HepG2 (cell line): ENCODE data around the gene BMF. TPM values are rescaled to one million over a fixed set of nuclear protein-coding genes. Genes with fewer than 3 reads are reported as not detected.

Experiments used
- NAIF1 ChIP-seq: sonication (generic); formaldehyde crosslinking; IDR thresholded peaks from 2 replicates; pipeline ENCODE4 v1.5.0; 2020; ENCODE audit warnings: mild to moderate bottlenecking, missing genetic modification reagents, borderline replicate concordance
- ZNF318 ChIP-seq: sonication (generic); formaldehyde crosslinking; IDR thresholded peaks from 2 replicates; pipeline ENCODE4 v1.4.0; 2020; ENCODE audit warnings: mild to moderate bottlenecking, missing genetic modification reagents
- ZNF501 ChIP-seq: sonication (generic); formaldehyde crosslinking; IDR thresholded peaks from 2 replicates; pipeline ENCODE4 v1.5.1; 2020; ENCODE audit warnings: mild to moderate bottlenecking, moderate library complexity, missing genetic modification reagents
- polyA plus RNA-seq, 8 experiments: library from polyadenylated mRNA; depleted of rRNA in 3 of 8; stranded (reverse) in 7 of 8; unstranded in 1 of 8; fragments of >200 nt; fragmentation: Illumina TruSeq in 4 of 8; extraction: Trizol in 4 of 8; gene quantifications; 2 replicates each; pipeline versions ENCODE4 v1.2.1 to v1.2.3, GENCODE V29; 2011 to 2016; ENCODE audit warnings: low read depth in 4 of 8, missing spikeins in 1 of 8, mixed read lengths in 1 of 8; ENCODE audit not compliant: insufficient read depth in 1 of 8
- total RNA-seq, 5 experiments: library from RNA; depleted of rRNA; stranded (reverse); fragments of >200 nt; fragmentation: Illumina TruSeq; extraction: Trizol; gene quantifications; 2 replicates each; pipeline ENCODE4 v1.2.3, GENCODE V29; 2016; ENCODE audit warnings: low read depth in 1 of 5

BMF gene
- total and polyA plus RNA-seq, 2 of the 13 experiments (the other 11 are each of a cell fraction or from before 2014, with no cell fraction given) = 8.7 to 15.9 TPM

- TF ChIP-seq ZNF318 (CRISPR knock-in tag) (0 out of 2 replicates have a peak, but pooled peaks have one; percentile 10), ZNF501 (CRISPR knock-in tag) (peak; percentile 9; the same call in 1 of the 2 replicates), NAIF1 (no peak)
Observed at GRCh38 chr15:40092979-40093869, 15.5 kb downstream of the BMF start (continued).
